SK-N-MC (cell line): ENCODE data around the gene GLYAT.

Source experiments
- EZH2 ChIP-seq: fragments of 200-600 bp; sonication (generic); IDR thresholded peaks from one replicate; pipeline ENCODE4 v1.6.1; 2017; ENCODE audit warnings: antibody characterized with exemption
- POLR2AphosphoS5 ChIP-seq: IDR thresholded peaks from 2 replicates; pipeline ENCODE4 v1.6.1; 2012; ENCODE audit warnings: mild to moderate bottlenecking, low read depth, low read length, borderline replicate concordance

DNA sequence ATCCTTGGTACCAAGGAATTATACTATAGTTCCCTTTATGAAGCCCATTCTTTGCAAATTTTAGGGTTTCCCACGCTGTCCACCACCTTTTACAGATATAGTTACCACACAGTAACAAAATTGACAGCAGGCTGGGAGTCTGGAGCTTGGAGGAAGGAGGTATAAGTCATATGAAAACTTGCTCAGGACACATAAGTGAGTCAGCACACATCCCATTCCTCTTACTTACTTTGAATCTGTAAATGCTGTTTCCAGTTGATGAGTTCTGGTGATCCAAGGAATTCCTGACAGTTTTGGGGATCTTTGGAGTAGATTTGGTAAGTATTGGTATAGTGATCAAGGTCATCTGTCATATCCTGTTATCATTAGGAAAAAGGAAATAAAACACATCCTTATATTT is 19.2 kb downstream of the GLYAT start:
- no peak for TF ChIP-seq POLR2AphosphoS5
- TF ChIP-seq EZH2: no peak
